GM18499 (cell line): ENCODE data around the gene ERN1.

Experiments used
- ATAC-seq: cut with Tn5 transposase; IDR thresholded peaks from one replicate; pipeline ENCODE4 v1.9.1; 2021; ENCODE audit warnings: moderate number of reproducible peaks; ENCODE audit not compliant: insufficient read depth, unreplicated experiment

The ERN1 gene

DNA sequence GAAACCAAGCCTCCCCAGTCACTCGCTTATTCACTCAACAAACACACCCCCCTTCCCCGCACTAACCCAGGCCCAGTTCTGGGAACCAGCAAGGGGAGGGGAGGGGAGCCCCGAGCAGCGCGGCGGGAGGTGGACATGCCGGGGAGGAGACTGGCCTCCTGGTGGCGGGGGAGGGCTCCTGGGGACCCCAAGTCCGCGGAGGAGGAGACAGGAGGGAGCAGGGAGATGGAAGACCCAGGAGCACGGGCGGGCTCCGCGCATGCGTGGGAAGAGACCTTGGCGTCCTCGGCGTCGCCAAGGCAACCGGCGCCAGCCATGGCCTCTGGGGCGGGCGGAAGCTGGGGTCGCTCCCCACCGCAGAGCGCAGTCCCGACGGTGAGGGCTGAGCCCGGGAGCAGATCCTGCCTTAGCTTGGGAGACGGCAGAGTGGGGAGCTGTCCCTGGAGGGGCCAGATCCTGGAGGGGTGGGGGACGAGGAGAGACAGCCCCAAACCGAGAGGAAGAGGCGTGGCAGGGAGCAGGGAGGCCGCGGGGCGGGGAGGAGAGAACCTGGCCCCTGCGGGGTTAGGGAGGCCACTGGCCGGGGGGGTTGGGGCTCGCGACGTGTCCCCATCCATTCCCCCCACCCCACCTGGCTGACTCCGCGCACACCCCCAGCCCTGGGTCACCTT is 131.8 kb downstream of the ERN1 start, which contains the start of gene PRR29:
Gene PRR29 (plus strand): TSS at position 302 of the 671 bp plus-strand sequence. CDS start 14 bp downstream, at position 316.
- no peak for ATAC-seq

DNA sequence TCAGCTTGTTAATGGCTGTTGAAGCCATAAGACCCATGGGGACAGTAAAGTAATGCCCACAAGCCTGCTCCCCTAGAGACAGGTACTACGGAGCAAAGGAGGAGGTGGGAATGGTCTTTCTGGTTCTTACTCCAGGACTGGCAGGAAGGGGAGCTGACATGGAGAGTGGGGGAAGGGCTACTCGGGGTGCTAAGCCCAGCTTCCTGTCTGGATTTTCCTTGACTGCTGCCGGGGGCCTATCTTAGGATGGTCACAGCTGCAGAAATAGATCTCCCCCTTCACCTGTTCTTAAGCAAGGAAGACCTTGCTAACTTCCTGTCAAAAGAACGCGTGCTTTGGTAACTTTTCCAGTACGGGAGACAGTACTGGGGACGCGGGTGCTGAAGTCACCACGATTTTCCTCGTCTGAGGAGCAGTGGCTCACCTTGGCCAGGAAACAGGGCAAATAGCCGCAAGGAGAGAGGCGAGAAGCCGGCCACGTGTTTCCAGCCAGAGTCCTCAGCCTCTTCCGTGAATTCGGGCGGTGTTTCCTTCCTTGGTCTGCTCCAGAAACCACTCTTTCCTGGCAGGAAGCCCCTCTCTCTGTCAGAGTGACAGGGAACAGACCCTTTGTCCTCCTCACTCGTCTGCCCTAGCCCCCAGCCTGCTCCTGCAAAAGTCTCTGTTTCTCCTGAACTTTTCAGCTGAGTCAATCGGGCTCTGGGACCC is 132.4 kb downstream of the ERN1 start:
- ATAC-seq, result no peak

DNA sequence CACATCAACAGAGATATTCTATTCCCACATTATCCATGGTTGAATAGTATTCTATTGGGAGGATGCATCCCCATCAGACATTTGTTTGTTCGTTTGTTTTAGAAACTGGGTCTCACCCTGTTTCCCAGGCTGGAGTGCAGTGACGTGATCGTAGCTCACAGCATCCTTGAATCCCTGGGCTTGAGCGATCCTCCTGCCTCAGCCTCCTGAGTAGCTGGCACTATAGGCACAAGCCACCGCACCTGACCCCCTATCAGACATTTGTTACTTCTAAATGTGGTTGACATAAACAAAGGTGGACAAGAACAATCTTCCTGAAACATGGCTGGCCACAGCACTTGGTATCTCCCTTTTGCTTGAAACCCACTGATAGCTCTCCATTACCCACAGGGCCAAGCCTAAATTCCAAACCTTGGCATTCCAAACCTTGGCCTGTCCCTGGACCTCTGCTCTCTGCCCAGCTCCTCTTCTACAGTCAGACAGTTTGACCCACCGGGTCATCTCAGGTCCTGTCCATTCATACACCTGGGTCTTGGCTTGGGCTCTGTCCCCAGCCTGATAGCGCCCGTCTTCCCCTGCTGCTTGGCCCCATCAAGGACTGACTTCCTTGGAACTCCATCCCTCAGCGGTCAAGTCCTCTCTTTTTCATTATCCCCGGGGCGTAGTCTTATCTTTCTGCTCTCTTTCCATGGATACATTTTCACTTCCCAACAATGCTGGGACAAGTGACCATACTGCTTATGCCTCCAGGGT is 133.3 kb downstream of the ERN1 start:
- ATAC-seq, result no peak

DNA sequence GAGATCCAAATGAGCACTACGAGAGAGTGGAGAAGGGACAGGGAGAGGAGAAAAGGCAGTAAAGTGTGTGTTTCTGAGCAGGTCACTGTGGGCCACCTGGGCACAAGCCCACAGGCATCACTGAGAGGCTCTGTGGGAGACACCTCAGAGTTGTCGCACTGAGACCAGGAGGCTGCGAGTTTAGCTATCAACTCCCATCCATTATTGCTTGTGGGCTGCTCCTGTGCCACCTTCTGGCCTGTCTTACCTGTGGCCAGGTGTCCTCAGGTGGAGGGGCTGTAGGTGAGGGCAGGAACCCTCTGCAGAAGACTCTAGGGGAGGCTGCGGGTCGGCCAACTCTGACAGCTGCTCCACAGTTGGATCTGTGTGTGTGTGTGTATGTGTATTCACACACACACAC is 134.3 kb downstream of the ERN1 start:
- ATAC-seq, result no peak

DNA sequence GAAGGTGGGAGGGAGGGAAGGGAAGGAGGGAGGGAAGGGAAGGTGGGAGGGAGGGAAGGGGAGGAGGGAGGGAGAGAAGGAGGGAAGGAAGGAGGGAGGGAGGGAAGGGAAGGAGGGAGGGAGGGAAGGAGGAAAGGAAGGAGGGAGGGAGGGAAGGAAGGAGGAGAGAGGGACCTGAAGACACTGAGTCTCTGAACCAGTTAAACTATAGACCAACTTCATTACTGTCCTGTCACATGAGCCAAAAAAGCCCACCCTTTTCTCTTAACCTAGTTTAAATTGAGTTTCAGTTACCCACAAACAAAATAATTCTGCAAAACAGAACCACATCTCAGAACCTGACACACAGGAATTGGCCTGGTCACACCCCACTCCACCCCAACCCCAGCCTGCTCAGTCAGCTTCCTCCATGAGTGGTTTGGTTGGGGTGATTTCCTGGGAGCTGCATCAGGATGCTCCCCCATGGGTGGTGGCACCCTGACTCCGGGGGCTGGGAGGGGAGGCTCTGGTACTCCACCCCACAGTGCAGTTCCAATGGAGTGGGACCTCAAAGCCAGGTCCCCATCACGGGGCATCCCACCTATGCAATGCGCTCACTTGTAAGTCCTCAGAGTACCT is 136.5 kb downstream of the ERN1 start:
- ATAC-seq, result no peak

DNA sequence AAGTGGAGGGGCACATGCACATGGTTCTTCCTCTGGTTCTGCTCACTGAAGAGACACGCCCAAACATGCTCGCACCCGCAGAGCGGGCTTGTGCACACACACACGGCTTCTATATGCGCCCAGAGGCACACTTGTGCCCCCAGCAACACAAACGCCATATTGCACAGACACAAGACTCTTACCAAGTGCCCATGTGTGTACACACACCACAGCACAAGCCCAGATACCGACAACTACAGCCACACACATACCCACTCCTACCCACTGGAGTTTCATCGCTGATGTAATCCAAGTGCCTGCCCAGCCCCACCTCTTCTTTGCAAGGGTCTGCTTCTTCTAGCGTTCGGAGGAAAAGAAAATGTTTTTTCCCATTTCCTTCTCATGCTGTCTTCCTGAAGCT is 138.3 kb downstream of the ERN1 start:
- ATAC-seq, result no peak

DNA sequence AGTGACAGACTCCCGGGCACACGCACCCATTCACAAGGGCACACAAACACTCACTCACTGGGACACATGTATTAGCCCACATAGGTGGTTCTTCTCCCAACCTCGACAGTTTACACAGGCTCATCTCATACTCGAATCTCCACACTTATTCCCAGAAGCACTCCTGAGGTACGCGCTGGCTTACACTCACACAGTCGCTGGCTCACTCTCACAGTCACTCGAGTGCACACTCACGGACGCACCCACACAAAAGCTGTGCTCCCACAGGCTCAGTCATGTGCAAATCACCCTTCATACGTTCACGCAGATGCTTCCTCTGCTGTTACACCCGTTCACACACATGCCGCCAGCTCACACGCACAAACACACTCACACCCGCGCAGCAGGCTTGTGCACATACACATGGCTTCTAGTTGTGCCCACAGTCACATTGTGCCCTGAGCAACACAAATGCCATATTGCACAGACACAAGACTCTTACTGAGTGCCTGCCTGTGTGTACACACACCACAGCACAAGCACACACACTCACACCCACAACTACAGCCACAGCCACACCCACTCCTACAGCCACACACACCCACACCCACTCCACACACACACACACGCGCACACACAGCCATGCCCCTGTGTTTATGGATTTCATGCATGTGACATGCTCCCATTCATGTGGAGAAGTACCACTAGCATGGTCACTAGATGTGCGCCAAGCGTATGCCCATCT is 140.2 kb downstream of the ERN1 start:
- no peak for ATAC-seq
